ENCODE data around the gene MPZL2. TPM values are rescaled to one million over a fixed set of nuclear protein-coding genes. Genes with fewer than 3 reads are reported as not detected.

The MPZL2 gene
- total RNA-seq, 1 donor from 2014 or later, result 2.3 TPM

GRCh38 chr11:118215765-118216164 lies 48.3 kb downstream of the MPZL2 start:
- Histone ChIP-seq H3K79me2 (ENCODE audit: low read depth) (no peaks in the 10 kb centered on the region), H3K4me3 (no peak overlapping the region), H3K27ac (no peak overlapping the region), H3K36me3 (no peaks in the 10 kb centered on the region), H3K9me3 (ENCODE audit: low read depth) (no peaks in the 10 kb centered on the region), H4K20me1 (ENCODE audit: low read depth) (no peaks in the 10 kb centered on the region), H3K4me1 (peaks cover 35% of the 10 kb centered on the region), H3K27me3 (no peaks in the 10 kb centered on the region), H3K4me2 (no peak overlapping the region), H3K9ac (no peak overlapping the region), H3F3A (ENCODE audit: low read depth) (peaks cover 30% of the 10 kb centered on the region), H2AFZ (replicated peaks) (no peak overlapping the region)
- no peaks in the 10 kb centered on the region for H3K9me3 Mint-ChIP-seq
- no peak overlapping the region for H3K27ac Mint-ChIP-seq
- TF ChIP-seq EZH2phosphoT487 (IDR thresholded peaks at IDR 0.05) (no peak), EZH2 (IDR thresholded peaks at IDR 0.05) (no peak), CTCF (IDR thresholded peaks at IDR 0.05) (no peak)
- no peak for DNase-seq (ENCODE audit: low spot score)
- H3K4me1 Mint-ChIP-seq, result peaks cover 21% of the 10 kb centered on the region
- H3K36me3 Mint-ChIP-seq, result no peaks in the 10 kb centered on the region
- H3K27me3 Mint-ChIP-seq (ENCODE audit: insufficient read depth, low read depth), result peaks cover 5% of the 10 kb centered on the region
- no peak overlapping the region for H3K4me3 Mint-ChIP-seq

GRCh38 chr11:118215262-118215661 lies 48.8 kb downstream of the MPZL2 start:
- Mint-ChIP-seq H3K27me3 (ENCODE audit: insufficient read depth, low read depth) (peaks cover 5% of the 10 kb centered on the region), H3K9me3 (no peaks in the 10 kb centered on the region), H3K4me3 (no peak overlapping the region), H3K27ac (no peak overlapping the region), H3K4me1 (peaks cover 26% of the 10 kb centered on the region), H3K36me3 (no peaks in the 10 kb centered on the region)
- Histone ChIP-seq H2AFZ (replicated peaks) (no peak overlapping the region), H3K4me1 (peaks cover 40% of the 10 kb centered on the region), H3K9ac (no peak overlapping the region), H3K27ac (no peak overlapping the region), H3K4me2 (no peak overlapping the region), H3K27me3 (no peaks in the 10 kb centered on the region), H3K9me3 (ENCODE audit: low read depth) (no peaks in the 10 kb centered on the region), H3K79me2 (ENCODE audit: low read depth) (no peaks in the 10 kb centered on the region), H3K4me3 (no peak overlapping the region), H3F3A (ENCODE audit: low read depth) (peaks cover 35% of the 10 kb centered on the region), H4K20me1 (ENCODE audit: low read depth) (no peaks in the 10 kb centered on the region), H3K36me3 (no peaks in the 10 kb centered on the region)
- DNase-seq (ENCODE audit: low spot score), result no peak
- TF ChIP-seq EZH2phosphoT487 (IDR thresholded peaks at IDR 0.05) (no peak), CTCF (IDR thresholded peaks at IDR 0.05) (no peak), EZH2 (IDR thresholded peaks at IDR 0.05) (no peak)

GRCh38 chr11:118214210-118214914 lies 49.7 kb downstream of the MPZL2 start:
- Histone ChIP-seq H3K27ac (no peak overlapping the region), H3K36me3 (no peaks in the 10 kb centered on the region), H3K4me2 (no peak overlapping the region), H3K9me3 (ENCODE audit: low read depth) (no peaks in the 10 kb centered on the region), H4K20me1 (ENCODE audit: low read depth) (no peaks in the 10 kb centered on the region), H3K27me3 (no peaks in the 10 kb centered on the region), H3K9ac (no peak overlapping the region), H2AFZ (replicated peaks) (no peak overlapping the region), H3K4me3 (no peak overlapping the region), H3K4me1 (peaks cover 42% of the 10 kb centered on the region), H3F3A (ENCODE audit: low read depth) (peaks cover 40% of the 10 kb centered on the region), H3K79me2 (ENCODE audit: low read depth) (no peaks in the 10 kb centered on the region)
- no peak for DNase-seq (ENCODE audit: low spot score)
- TF ChIP-seq EZH2 (IDR thresholded peaks at IDR 0.05), result no peak
- TF ChIP-seq EZH2phosphoT487 (IDR thresholded peaks at IDR 0.05), result no peak
- TF ChIP-seq CTCF (IDR thresholded peaks at IDR 0.05), result no peak
- Mint-ChIP-seq H3K27ac (no peak overlapping the region), H3K36me3 (no peaks in the 10 kb centered on the region), H3K9me3 (no peaks in the 10 kb centered on the region), H3K4me1 (peaks cover 26% of the 10 kb centered on the region), H3K27me3 (ENCODE audit: insufficient read depth, low read depth) (peaks cover 6% of the 10 kb centered on the region), H3K4me3 (no peak overlapping the region)

Measured in neural progenitor cell (in vitro differentiated cells).